HEK293 (cell line): ENCODE data around the gene MLX.
"Not testable (repeated sequence)": the region's sequence is repeated elsewhere in the genome, so short reads cannot be mapped to it uniquely, and the experiment has no call there.

Source experiments
- CTCF ChIA-PET: fragments of 350-600 bp; formaldehyde crosslinking; extraction: SDS; loops from one replicate; lab custom pipeline; 2021; ENCODE audit warnings: antibody characterized with exemption; lab: Yijun Ruan, JAX
- POLR2A ChIA-PET: fragments of 300-600 bp; formaldehyde crosslinking; extraction: SDS; loops from one replicate; lab custom pipeline; 2020; ENCODE audit warnings: antibody characterized with exemption, inconsistent platforms; lab: Yijun Ruan, JAX
- H3K27ac ChIP-seq: fragments of 200-500 bp; sonication (Bioruptor generic); 2 replicates; pipeline ENCODE4 v1.5.1; 2014; ENCODE audit warnings: low read depth, low read length, control low read depth, inconsistent platforms; ENCODE audit errors: extremely low read depth
- H3K36me3 ChIP-seq, 2 experiments: fragments of 200-500 bp in 1 of 2; sonication (Bioruptor generic) in 1 of 2; 1 replicate in 1 of 2; 2 replicates in 1 of 2; pipeline ENCODE4 v1.5.1; 2014 to 2017; ENCODE audit warnings: inconsistent platforms in 2 of 2, low read length in 2 of 2; ENCODE audit not compliant: control insufficient read depth in 2 of 2, insufficient read depth in 1 of 2
- H3K4me1 ChIP-seq: fragments of 200-500 bp; sonication (Bioruptor generic); 2 replicates; pipeline ENCODE4 v1.5.1; 2014; ENCODE audit warnings: mild to moderate bottlenecking, low read length, inconsistent platforms; ENCODE audit not compliant: control insufficient read depth, insufficient read depth
- H3K4me3 ChIP-seq: 2 replicates; pipeline ENCODE4 v1.5.1; 2011; ENCODE audit warnings: low read depth, mild to moderate bottlenecking, control low read depth, low read length, moderate library complexity
- H3K9me3 ChIP-seq: fragments of 200-500 bp; sonication (Bioruptor generic); 2 replicates; pipeline ENCODE4 v1.5.1; 2014; ENCODE audit warnings: low read depth, low read length, inconsistent platforms; ENCODE audit not compliant: control insufficient read depth, insufficient read depth
- ZNF121 ChIP-seq: fragments of 450-650 bp; formaldehyde crosslinking; IDR thresholded peaks from 2 replicates; pipeline ENCODE4 v1.5.1; 2016; ENCODE audit warnings: missing biosample characterization, missing genetic modification characterization

Gene MLX

GRCh38 chr17:42621987-42622386 lies 55.1 kb downstream of the MLX start:
- not testable (repeated sequence) for H3K4me1 ChIP-seq, H3K27ac ChIP-seq, H3K4me3 ChIP-seq, H3K9me3 ChIP-seq, H3K36me3 ChIP-seq
- POLR2A ChIA-PET, result interaction anchor here (0.6 to 1.0 kb wide), 2 partner anchors 13 to 17 kb away, joined by 4 read pairs; partner anchors contain the start of genes RETREG3 and TUBG1
- CTCF ChIA-PET, result interaction anchor here (0.6 to 2.0 kb wide), 6 partner anchors 8 to 480 kb away, joined by 3 to 5 read pairs (median 4); no protein-coding TSS in a partner anchor
- peak; percentile 30; the same call in 1 of the 2 replicates for TF ChIP-seq ZNF121 (tag by site-specific recombination)
